ENCODE data around the gene PATE2.

The PATE2 gene

DNA sequence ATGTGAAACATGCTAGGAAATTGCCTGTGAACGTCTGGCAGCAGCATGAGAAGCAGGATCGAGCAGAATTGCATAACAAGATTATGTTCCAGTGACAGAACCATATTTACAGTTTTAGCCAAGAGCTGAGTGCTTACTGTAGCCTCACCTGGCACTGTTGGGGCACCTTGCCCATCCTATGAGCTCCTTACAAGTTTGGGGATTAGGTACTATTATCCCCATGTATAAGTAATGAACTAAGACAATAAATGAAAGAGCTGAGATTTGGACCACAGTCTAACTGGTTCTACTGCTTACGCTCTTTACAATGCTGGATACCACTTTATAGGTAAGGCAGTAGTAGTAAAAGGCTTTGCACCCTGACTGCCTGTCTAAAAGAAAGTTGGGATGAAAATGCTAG is 49.7 kb downstream of the PATE2 start:
- no peak overlapping the region for H3K4me3 ChIP-seq (ENCODE audit: low read length)

More for the DNA sequence above, 49.7 kb downstream of the PATE2 start:
- DNase-seq (ENCODE audit: low read depth, low spot score) = no peak
